Pancreas (tissue), 10 donors: ENCODE measurements around the gene TRIOBP. TPM values are rescaled to one million over a fixed set of nuclear protein-coding genes. Genes with fewer than 3 reads are reported as not detected.

Source experiments
- ATAC-seq, 4 donors: fragments of 200-7000 bp; cut with Tn5 transposase; one replicate each; pipeline versions ENCODE4 v1.8.0 to v1.9.1; 2020; ENCODE audit warnings: mild to moderate bottlenecking in 4 of 4, moderate library complexity in 4 of 4
- DNase-seq, 6 donors: peaks; one replicate each; pipeline ENCODE4 v3.0.0-alpha.2; 2020
- FAIRE-seq: peaks from 2 replicates; lab custom pipeline; 2012; peaks lifted over from hg19 to GRCh38; lab: Jason Lieb, UNC
- H3K27ac ChIP-seq, 4 donors: fragments of 200-600 bp; sonication (generic); 1 replicate in 3 of 4; 2 replicates in 1 of 4; pipeline versions ENCODE4 v1.5.0 to v1.8.0; 2020
- H3K27me3 ChIP-seq, 4 donors: fragments of 200-600 bp; one replicate each; pipeline ENCODE4 v1.8.0; 2021
- H3K36me3 ChIP-seq, 3 donors: fragments of 200-600 bp; sonication (generic) in 1 of 3; one replicate each; pipeline versions ENCODE4 v1.5.0 to v1.8.0; 2020 to 2021
- H3K4me1 ChIP-seq, 3 donors: fragments of 200-600 bp; one replicate each; pipeline ENCODE4 v1.8.0; 2021
- H3K4me3 ChIP-seq, 4 donors: fragments of 200-600 bp; sonication (generic) in 2 of 4; one replicate each; pipeline versions ENCODE4 v1.5.0 to v1.8.0; 2020 to 2021
- H3K9me3 ChIP-seq, 4 donors: fragments of 200-600 bp; one replicate each; pipeline ENCODE4 v1.8.0; 2021
- WGBS, 2 donors: extraction: QIAGEN DNeasy Blood & Tissue Kit; methylation state at CpG; one replicate each; pipeline ENCODE4 v1.1.7; 2013; 5-methylcytosine and 5-hydroxymethylcytosine counted together
- intact Hi-C, 3 donors: fragments of 100-400 bp; cut with DNase I; formaldehyde crosslinking; loops; one replicate each; pipeline versions ENCODE4 v1.11.1 to v1.14.2; 2022
- polyA plus RNA-seq, 2 donors: library from polyadenylated mRNA; stranded (reverse); fragments of 200-250 nt; gene quantifications; one replicate each; pipeline ENCODE4 v1.2.3, GENCODE V29; 2013
- total RNA-seq, 6 donors: library from RNA; stranded (reverse); fragmentation: NEBNext Ultra II Directional in 4 of 6; extraction: Animal tissue kit (Norgen Biotek cat#: 25700) in 4 of 6; gene quantifications; one replicate each; pipeline versions ENCODE4 v1.2.1 to v1.2.4, GENCODE V29; 2021 to 2023
- TF ChIP-seq, protein P1 (sequence below), 4 donors: fragments of 200-600 bp; sonication (generic) in 3 of 4; IDR thresholded peaks; one replicate each; pipeline versions ENCODE4 v1.5.0 to v1.8.0; 2021; ENCODE audit warnings: antibody characterized with exemption in 4 of 4
- donor health status: healthy with polysubstance abuse.
- donor health status: DM: no; HTN: no; CAD: no; lungs with moderate emphysema.
- donor health status: DM: no; HTN: no; CAD: no.
- donor health status: control.
- donor health status: control.
- donor health status: Bipolar disorder and iron deficiency.
- donor health status: DM: yes; HTN: yes; CAD: no.
- donor health status: DM: no; HTN: no; CAD: no.
- donor health status: DM: no; HTN: no; CAD: no.
- donor health status: DM: yes; HTN: yes; CAD: no.

Gene TRIOBP
- total and polyA plus RNA-seq, 8 donors: 17.4 to 36.6 (median 24.1) TPM

GRCh38 chr22:37749831-37750595 is 53.2 kb downstream of the TRIOBP start:
- H3K36me3 ChIP-seq: peaks cover 0 to 5% (median 0%) of the 10 kb centered on the region in 3 donors
- H3K27me3 ChIP-seq: no peaks in the 10 kb centered on the region
- no peak overlapping the region for H3K4me3 ChIP-seq
- whole genome bisulfite sequencing, 2 donors: 61 to 72% methylated on average over 16 of the region's 16 CpGs
- FAIRE-seq (no peak), ATAC-seq (no peak), DNase-seq (no peak)
- intact Hi-C loops: no loop called here
- peaks cover 40 to 67% (median 60%) of the 10 kb centered on the region in 3 donors for H3K4me1 ChIP-seq
- H3K27ac ChIP-seq: peak overlapping the region; percentile 63 to 93 (median 80)
- TF ChIP-seq, protein P1, sequence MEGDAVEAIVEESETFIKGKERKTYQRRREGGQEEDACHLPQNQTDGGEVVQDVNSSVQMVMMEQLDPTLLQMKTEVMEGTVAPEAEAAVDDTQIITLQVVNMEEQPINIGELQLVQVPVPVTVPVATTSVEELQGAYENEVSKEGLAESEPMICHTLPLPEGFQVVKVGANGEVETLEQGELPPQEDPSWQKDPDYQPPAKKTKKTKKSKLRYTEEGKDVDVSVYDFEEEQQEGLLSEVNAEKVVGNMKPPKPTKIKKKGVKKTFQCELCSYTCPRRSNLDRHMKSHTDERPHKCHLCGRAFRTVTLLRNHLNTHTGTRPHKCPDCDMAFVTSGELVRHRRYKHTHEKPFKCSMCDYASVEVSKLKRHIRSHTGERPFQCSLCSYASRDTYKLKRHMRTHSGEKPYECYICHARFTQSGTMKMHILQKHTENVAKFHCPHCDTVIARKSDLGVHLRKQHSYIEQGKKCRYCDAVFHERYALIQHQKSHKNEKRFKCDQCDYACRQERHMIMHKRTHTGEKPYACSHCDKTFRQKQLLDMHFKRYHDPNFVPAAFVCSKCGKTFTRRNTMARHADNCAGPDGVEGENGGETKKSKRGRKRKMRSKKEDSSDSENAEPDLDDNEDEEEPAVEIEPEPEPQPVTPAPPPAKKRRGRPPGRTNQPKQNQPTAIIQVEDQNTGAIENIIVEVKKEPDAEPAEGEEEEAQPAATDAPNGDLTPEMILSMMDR (IDR thresholded peaks at IDR 0.05): no peak
- no peaks in the 10 kb centered on the region for H3K9me3 ChIP-seq

DNA sequence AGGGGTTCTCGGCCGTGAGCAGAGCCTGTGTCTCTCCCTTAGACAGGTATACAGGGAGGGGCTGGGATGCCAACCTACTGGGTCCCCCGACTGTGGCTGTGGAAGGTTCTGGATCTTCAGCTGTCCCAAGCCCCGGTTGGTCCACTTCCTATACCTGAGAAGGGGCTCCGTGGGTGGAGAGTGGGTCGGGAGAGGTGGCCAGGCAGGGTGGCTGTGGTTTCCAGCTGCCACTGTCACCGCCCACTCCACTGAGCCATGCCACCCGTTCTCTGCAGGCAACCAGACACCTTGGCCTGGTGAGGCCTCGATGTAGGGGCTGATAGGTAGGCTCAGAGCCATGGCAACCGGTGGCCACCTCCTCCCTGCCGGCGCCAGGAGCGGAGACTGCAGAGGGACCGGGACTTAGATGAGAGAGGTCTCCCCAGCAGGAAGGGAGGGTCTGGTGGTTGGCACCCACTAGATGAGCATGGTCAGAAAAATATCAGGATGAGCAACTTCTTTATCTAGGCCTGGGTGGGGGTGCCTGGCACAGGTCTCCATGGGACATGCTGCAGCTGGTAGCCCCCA is 53.8 kb downstream of the TRIOBP start:
- TF ChIP-seq, protein P1 (IDR thresholded peaks at IDR 0.05): no peak
- peaks cover 40 to 67% (median 60%) of the 10 kb centered on the region in 3 donors for H3K4me1 ChIP-seq
- H3K4me3 ChIP-seq: no peak overlapping the region
- no peaks in the 10 kb centered on the region for H3K9me3 ChIP-seq
- peaks cover 0 to 10% (median 0%) of the 10 kb centered on the region in 3 donors for H3K36me3 ChIP-seq
- intact Hi-C loops: no loop called here
- no peak for ATAC-seq
- DNase-seq: peak in 2 of 6 donors; percentile 61 to 74
- H3K27ac ChIP-seq: peak overlapping the region; percentile 63 to 93 (median 80)
- FAIRE-seq: no peak
- H3K27me3 ChIP-seq: no peaks in the 10 kb centered on the region
- 57% methylated on average over 14 of the region's 14 CpGs for WGBS, 2 donors

- TF ChIP-seq, protein P1 (IDR thresholded peaks at IDR 0.05): no peak
- DNase-seq (peak in 2 of 6 donors; percentile 66 to 81), ATAC-seq (no peak), FAIRE-seq (no peak)
- Histone ChIP-seq H3K36me3 (peaks cover 0 to 18% (median 0%) of the 10 kb centered on the region in 3 donors), H3K27me3 (no peaks in the 10 kb centered on the region), H3K9me3 (no peaks in the 10 kb centered on the region), H3K27ac (peak overlapping the region; percentile 63 to 93 (median 80)), H3K4me3 (no peak overlapping the region), H3K4me1 (peaks cover 40 to 67% (median 60%) of the 10 kb centered on the region in 3 donors)
- intact Hi-C loops: no loop called here
- WGBS, 2 donors: 50 to 61% methylated on average over 11 of the region's 11 CpGs
These were observed 54.8 kb downstream of the TRIOBP start for GRCh38 chr22:37751449-37752188.

GRCh38 chr22:37752189-37753087 is 55.6 kb downstream of the TRIOBP start:
- intact Hi-C loops: no loop called here
- 12 to 13% methylated on average over 16 to 17 of the region's 17 CpGs for WGBS, 2 donors
- Histone ChIP-seq H3K27ac (peak overlapping the region; percentile 63 to 93 (median 80)), H3K9me3 (no peaks in the 10 kb centered on the region), H3K4me1 (peaks cover 37 to 64% (median 59%) of the 10 kb centered on the region in 3 donors), H3K27me3 (no peaks in the 10 kb centered on the region), H3K36me3 (peaks cover 0 to 18% (median 0%) of the 10 kb centered on the region in 3 donors), H3K4me3 (no peak overlapping the region)
- peak; percentile 77 to 82 (median 81) for ATAC-seq
- TF ChIP-seq, protein P1 (IDR thresholded peaks at IDR 0.05): no peak
- no peak for FAIRE-seq
- DNase-seq: peak; percentile 85 to 96 (median 92)
